BE2C (cell line): ENCODE results near the gene ZNF525. TPM values are rescaled to one million over a fixed set of nuclear protein-coding genes. Genes with fewer than 3 reads are reported as not detected.
A peak's percentile ranks its signal among the peaks of the same experiment; 100 is the strongest.
"Not testable (repeated sequence)": the region's sequence is repeated elsewhere in the genome, so short reads cannot be mapped to it uniquely, and the experiment has no call there.

Source experiments
- DNase-seq: peaks from one replicate; pipeline ENCODE4 v3.0.0-alpha.2; 2020
- H3K27me3 ChIP-seq: fragments of 250-450 bp; sonication (Bioruptor Pico); 2 replicates; pipeline ENCODE4 v1.5.1; 2020; ENCODE audit warnings: mild to moderate bottlenecking
- H3K36me3 ChIP-seq: fragments of 250-450 bp; sonication (Bioruptor Pico); 2 replicates; pipeline ENCODE4 v1.5.1; 2020; ENCODE audit warnings: mild to moderate bottlenecking
- H3K4me1 ChIP-seq: fragments of 250-450 bp; sonication (Bioruptor Pico); 2 replicates; pipeline ENCODE4 v1.5.1; 2020
- H3K4me3 ChIP-seq: 2 replicates; pipeline ENCODE4 v1.5.1; 2011; ENCODE audit warnings: low read depth, low read length
- H3K9me3 ChIP-seq: fragments of 250-450 bp; sonication (Bioruptor Pico); 2 replicates; pipeline ENCODE4 v1.5.1; 2020
- polyA plus RNA-seq: library from polyadenylated mRNA; unstranded; fragments of >200 nt; gene quantifications from one replicate; pipeline ENCODE4 v1.2.1, GENCODE V29; 2012; ENCODE audit warnings: low read depth, missing spikeins; ENCODE audit not compliant: insufficient read length, insufficient read depth
- TF ChIP-seq, protein P1 (sequence below): IDR thresholded peaks from 2 replicates; pipeline ENCODE4 v1.5.1; 2012; ENCODE audit warnings: mild to moderate bottlenecking, low read depth, low read length

Gene ZNF525
- 0.46 TPM for polyA plus RNA-seq

DNA sequence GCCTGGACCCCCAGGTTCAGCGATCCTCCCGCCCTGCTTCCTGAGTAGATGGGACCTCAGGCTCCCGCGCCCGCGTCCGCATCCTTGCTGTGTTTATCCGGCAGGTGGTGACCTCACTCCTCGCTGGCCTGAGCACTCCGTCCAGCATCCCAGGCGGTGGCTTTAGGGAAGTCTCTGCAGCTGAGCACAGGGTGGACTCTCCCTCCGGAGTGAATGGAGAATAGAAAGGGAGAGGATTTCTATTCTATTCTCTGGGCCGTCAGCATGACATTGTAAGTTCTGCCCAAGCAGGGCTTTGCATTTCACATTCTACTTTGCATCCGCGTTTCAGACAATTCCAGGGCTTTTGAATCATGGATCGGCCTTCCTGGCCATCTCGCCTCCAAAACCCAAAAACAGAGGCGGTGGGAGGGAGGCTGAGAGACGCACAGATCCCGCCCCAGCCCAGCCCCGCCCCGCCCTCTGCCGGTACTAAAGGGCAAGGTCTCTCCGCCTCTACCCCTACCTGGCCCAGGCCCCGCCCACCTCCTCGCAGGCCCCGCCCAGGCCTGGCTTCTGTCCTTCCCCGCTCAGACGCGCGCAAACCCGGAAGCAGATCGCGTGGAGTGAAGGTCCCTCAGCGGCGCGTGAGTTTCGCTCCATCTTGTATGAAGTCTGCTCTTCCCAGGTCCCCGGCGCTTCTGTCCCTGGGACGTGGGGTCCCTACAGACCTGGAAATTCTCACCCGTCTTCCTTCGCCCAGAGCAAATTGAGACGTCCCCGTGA, at the start of gene ZNF525:
ZNF525 (plus strand) TSS at position 572 of the 765 bp plus-strand sequence. CDS start 6,577 bp downstream, outside the sequence.
- H3K36me3 ChIP-seq, result no peaks in the 10 kb centered on the region
- H3K4me3 ChIP-seq, result peak within 1 kb of the TSS; percentile 64
- TF ChIP-seq, protein P1, sequence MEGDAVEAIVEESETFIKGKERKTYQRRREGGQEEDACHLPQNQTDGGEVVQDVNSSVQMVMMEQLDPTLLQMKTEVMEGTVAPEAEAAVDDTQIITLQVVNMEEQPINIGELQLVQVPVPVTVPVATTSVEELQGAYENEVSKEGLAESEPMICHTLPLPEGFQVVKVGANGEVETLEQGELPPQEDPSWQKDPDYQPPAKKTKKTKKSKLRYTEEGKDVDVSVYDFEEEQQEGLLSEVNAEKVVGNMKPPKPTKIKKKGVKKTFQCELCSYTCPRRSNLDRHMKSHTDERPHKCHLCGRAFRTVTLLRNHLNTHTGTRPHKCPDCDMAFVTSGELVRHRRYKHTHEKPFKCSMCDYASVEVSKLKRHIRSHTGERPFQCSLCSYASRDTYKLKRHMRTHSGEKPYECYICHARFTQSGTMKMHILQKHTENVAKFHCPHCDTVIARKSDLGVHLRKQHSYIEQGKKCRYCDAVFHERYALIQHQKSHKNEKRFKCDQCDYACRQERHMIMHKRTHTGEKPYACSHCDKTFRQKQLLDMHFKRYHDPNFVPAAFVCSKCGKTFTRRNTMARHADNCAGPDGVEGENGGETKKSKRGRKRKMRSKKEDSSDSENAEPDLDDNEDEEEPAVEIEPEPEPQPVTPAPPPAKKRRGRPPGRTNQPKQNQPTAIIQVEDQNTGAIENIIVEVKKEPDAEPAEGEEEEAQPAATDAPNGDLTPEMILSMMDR, result 0 out of 2 replicates have a peak, but pooled peaks have one; percentile 4
- H3K4me1 ChIP-seq, result no peaks in the 10 kb centered on the region
- H3K9me3 ChIP-seq, result no peaks in the 10 kb centered on the region
- no peaks in the 10 kb centered on the region for H3K27me3 ChIP-seq
- peak; percentile 77 for DNase-seq

DNA sequence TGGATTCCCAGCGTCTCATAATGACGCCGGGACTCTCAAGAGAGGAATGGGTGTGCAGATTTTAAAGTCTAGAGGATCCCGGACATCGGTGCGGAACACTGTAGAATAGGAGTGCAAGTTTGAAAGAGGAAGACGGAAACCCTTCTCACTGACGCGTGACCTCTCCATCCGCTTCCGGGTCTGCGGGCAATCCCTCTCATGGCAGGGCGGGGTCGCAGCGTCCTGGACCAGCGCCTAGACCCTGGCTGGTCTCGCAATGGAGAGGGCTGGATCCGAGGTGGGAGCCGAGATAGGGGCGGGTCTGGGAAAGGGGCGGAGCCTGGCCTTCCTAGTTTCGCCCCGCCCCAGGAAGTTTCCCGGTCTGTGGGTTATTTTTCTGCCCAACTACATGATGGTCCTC, 36.5 kb upstream of the ZNF525 start:
- Histone ChIP-seq H3K4me1 (no peaks in the 10 kb centered on the region), H3K9me3 (no peaks in the 10 kb centered on the region), H3K27me3 (no peaks in the 10 kb centered on the region), H3K36me3 (no peaks in the 10 kb centered on the region), H3K4me3 (peak overlapping the region; percentile 42)
- TF ChIP-seq, protein P1, result no peak
- peak; percentile 84 for DNase-seq

DNA sequence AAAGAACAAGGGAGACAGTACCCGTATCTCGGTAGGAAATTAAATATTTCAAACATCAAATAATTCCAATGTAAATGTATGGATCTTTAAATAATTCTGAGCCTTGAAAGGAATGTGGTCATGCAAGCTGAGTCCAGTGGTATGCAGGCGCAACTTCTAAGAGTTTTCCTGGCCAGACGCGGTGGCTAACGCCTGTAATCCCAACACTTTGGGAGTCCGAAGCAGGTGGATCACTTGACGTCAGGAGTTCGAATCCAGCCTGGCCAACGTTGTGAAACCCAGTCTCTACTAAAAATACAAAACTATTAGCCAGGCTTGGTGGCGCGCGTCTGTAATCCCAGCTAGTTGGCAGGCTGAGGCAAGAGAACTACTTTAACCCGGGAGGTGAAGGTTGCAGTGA, 33.0 kb upstream of the ZNF525 start:
- TF ChIP-seq, protein P1, result no peak
- Histone ChIP-seq H3K36me3 (no peaks in the 10 kb centered on the region), H3K4me3 (no peak overlapping the region), H3K9me3 (no peaks in the 10 kb centered on the region), H3K4me1 (no peaks in the 10 kb centered on the region), H3K27me3 (no peaks in the 10 kb centered on the region)
- no peak for DNase-seq

DNA sequence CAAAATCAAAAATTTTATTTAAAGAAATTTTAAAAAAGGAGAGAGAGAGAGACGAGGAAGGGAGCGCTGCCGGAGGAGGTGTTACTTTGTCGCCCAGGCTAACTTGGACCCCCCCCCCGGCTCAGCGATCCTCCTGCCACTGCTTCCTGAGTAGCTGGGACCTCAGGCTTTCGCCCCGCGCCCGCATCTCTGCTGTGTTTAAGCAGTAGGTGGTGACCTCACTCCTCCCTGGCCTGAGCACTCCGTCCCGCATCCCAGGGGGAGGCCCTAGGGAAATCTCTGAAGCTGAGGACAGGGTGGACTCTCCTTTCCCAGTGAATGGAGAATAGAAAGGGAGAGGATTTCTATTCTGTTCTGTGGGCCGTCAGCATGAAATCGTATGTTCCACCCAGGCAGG, 32.4 kb upstream of the ZNF525 start:
- Histone ChIP-seq H3K36me3 (no peaks in the 10 kb centered on the region), H3K4me1 (no peaks in the 10 kb centered on the region), H3K4me3 (peak overlapping the region; percentile 73), H3K27me3 (no peaks in the 10 kb centered on the region), H3K9me3 (no peaks in the 10 kb centered on the region)
- TF ChIP-seq, protein P1, result no peak
- DNase-seq, result peak; percentile 32

DNA sequence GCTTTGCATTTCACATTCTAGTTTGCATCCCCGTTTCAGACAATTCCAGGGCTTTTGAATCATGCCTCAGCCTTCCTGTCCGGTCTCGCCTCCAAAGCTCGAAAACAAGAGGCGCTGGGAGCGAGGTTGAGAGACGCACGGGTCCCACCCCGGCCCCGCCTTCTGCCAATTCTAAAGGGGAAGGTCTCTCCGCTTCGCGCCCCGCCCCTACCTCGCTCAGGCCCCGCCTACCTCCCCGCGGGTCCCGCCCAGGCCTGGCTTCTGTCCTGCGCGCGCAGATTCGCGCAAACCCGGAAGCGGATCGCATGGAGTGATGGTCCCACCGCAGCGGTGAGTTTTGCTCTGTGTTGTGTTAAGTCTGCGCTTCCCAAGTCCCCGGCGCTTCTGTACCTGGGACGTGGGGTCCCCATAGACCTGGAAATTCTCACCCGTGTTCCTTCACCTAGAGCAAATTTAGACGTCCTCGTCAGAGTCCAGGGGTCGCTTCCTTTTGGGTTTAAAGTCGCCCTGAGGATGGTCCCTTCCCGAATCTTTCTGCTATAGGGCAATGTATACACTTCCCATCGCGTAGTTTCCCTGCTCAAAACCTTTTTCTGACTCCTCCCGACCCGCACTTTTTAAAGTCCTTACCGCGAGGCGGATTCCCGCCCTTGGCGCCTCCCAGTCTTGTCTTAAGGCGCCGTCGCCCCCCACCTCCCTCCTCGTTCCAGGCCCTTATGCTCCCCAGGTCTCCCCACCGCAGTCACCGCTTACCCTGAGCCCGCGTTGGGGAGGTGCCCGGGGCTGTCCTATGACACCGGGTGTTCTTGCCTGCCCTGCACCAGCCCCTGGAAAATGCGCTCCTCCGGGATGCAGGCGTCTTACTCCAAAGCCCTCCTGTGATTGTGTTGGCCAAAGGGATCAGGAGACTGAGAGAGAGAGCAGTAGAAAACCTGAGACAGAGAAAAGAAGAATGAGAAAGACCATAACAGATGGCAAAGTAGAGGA, 31.7 kb upstream of the ZNF525 start, which contains the start of gene ZNF845:
ZNF845 (plus strand) TSS at position 287 of the 987 bp plus-strand sequence. CDS start 7,559 bp downstream, outside the sequence.
- peak; percentile 94 for DNase-seq
- Histone ChIP-seq H3K36me3 (no peaks in the 10 kb centered on the region), H3K4me1 (no peaks in the 10 kb centered on the region), H3K4me3 (peak within 1 kb of the TSS; percentile 73), H3K27me3 (no peaks in the 10 kb centered on the region), H3K9me3 (no peaks in the 10 kb centered on the region)
- TF ChIP-seq, protein P1, result no peak

DNA sequence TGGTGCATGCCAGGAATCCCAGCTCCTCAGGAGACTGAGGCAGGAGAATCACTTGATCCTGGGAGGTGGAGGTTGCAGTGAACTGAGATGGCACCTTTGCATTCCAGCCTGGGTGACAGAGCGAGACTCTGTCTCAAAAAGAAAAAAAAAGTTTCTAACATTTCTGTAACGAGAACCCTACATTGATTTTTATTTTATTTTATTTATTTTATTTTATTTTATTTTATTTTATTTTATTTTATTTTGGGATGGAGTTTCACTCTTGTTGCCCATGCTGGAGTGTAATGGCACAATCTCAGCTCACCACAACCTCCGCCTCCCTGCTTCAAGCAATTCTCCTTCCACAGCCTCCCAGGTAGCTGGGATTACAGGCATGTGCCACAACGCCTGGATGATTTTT, 21.1 kb upstream of the ZNF525 start:
- not testable (repeated sequence) for H3K4me1 ChIP-seq, H3K9me3 ChIP-seq, DNase-seq, H3K36me3 ChIP-seq, H3K27me3 ChIP-seq, H3K4me3 ChIP-seq
